Stomach (tissue), 4 donors: ENCODE measurements around the gene SHISAL1.

ENCODE experiments used
- EP300 ChIP-seq: sonication (generic); formaldehyde crosslinking; IDR thresholded peaks from one replicate; pipeline ENCODE4 v1.6.1; 2017; ENCODE audit warnings: antibody characterized with exemption
- POLR2A ChIP-seq, 4 donors: fragments of 450-650 bp; IDR thresholded peaks; one replicate each; pipeline ENCODE4 v1.6.1; 2016; ENCODE audit warnings: antibody characterized with exemption in 4 of 4, control low read depth in 2 of 4, mild to moderate bottlenecking in 1 of 4, moderate library complexity in 1 of 4
- TF ChIP-seq, protein P1 (sequence below), 7 experiments: fragments of 450-650 bp in 4 of 7; fragments of 200-600 bp in 3 of 7; sonication (generic) in 3 of 7; IDR thresholded peaks; one replicate each; pipeline ENCODE4 v1.5.1; 2016 to 2019; ENCODE audit warnings: antibody characterized with exemption in 7 of 7, control low read depth in 2 of 7, mild to moderate bottlenecking in 1 of 7

DNA sequence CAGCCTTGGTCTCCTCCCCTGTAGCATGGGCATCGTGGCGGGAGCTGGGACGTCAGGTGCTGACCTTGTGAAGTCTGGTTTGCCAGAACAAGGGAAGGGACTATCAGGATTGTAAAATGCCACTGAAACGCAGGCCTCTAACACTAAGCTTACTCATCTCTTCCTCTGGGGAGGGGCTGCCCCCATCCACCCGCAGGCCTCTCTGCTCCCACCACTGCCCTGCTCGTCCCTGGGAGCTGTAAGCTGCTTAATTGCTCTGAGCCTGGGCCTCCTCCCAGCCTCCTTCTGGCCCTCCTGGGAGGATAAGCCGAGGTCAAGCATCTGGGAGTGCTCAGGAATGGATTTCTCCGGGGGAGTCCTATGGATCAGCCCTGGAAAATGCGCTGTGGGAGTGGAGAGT is 8.4 kb downstream of the SHISAL1 start:
- TF ChIP-seq EP300: no peak
- TF ChIP-seq, protein P1, sequence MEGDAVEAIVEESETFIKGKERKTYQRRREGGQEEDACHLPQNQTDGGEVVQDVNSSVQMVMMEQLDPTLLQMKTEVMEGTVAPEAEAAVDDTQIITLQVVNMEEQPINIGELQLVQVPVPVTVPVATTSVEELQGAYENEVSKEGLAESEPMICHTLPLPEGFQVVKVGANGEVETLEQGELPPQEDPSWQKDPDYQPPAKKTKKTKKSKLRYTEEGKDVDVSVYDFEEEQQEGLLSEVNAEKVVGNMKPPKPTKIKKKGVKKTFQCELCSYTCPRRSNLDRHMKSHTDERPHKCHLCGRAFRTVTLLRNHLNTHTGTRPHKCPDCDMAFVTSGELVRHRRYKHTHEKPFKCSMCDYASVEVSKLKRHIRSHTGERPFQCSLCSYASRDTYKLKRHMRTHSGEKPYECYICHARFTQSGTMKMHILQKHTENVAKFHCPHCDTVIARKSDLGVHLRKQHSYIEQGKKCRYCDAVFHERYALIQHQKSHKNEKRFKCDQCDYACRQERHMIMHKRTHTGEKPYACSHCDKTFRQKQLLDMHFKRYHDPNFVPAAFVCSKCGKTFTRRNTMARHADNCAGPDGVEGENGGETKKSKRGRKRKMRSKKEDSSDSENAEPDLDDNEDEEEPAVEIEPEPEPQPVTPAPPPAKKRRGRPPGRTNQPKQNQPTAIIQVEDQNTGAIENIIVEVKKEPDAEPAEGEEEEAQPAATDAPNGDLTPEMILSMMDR (IDR thresholded peaks at IDR 0.05): no peak
- no peak for TF ChIP-seq POLR2A (IDR thresholded peaks at IDR 0.05)
